ENCODE results near the gene TGFB2.

- TF ChIP-seq CTCF (conservative IDR thresholded peaks at IDR 0.05 in 1 of 2, IDR thresholded peaks at IDR 0.05 in 1 of 2; ENCODE audit: extremely low read depth in 1 of 2, insufficient read depth in 1 of 2, low read depth in 1 of 2, low read length in 2 of 2) (no peak), EZH2 (IDR thresholded peaks at IDR 0.05; ENCODE audit: borderline replicate concordance, low read length) (no peak)
Observed at GRCh38 chr1:218371927-218372672, 27.0 kb downstream of the TGFB2 start.

All from mammary epithelial cell (primary cell).